Thyroid gland (tissue), 4 donors: ENCODE results near the gene RUNDC1. TPM values are rescaled to one million over a fixed set of nuclear protein-coding genes. Genes with fewer than 3 reads are reported as not detected.
A peak's percentile ranks its signal among the peaks of the same experiment; 100 is the strongest.
"Not testable (repeated sequence)": the region's sequence is repeated elsewhere in the genome, so short reads cannot be mapped to it uniquely, and the experiment has no call there.

Source experiments
- DNase-seq, 2 donors: peaks; one replicate each; pipeline ENCODE4 v3.0.0-alpha.2; 2019
- H3K27ac ChIP-seq, 3 donors: fragments of 200-600 bp; sonication (generic); 1 replicate in 2 of 3; 2 replicates in 1 of 3; pipeline ENCODE4 v1.5.1; 2016 to 2019; ENCODE audit warnings: mild to moderate bottlenecking in 1 of 3, moderate library complexity in 1 of 3
- H3K27me3 ChIP-seq: fragments of 200-600 bp; sonication (generic); one replicate; pipeline ENCODE4 v1.5.1; 2019
- H3K36me3 ChIP-seq, 2 donors: fragments of 200-600 bp; sonication (generic); one replicate each; pipeline ENCODE4 v1.5.1; 2016 to 2019
- H3K4me1 ChIP-seq, 2 donors: fragments of 200-600 bp; sonication (generic); one replicate each; pipeline ENCODE4 v1.5.1; 2017 to 2019
- H3K4me3 ChIP-seq, 3 donors: fragments of 200-600 bp; sonication (generic); replicated peaks in 1 of 3; 1 replicate in 2 of 3; 2 replicates in 1 of 3; pipeline ENCODE4 v1.5.1; 2016; ENCODE audit warnings: mild to moderate bottlenecking in 1 of 3
- H3K9me3 ChIP-seq: fragments of 200-600 bp; sonication (generic); one replicate; pipeline ENCODE4 v1.5.1; 2017
- POLR2A ChIP-seq, 2 donors: fragments of 450-650 bp; IDR thresholded peaks; one replicate each; pipeline ENCODE4 v1.6.1; 2017; ENCODE audit warnings: antibody characterized with exemption in 2 of 2, mild to moderate bottlenecking in 2 of 2, moderate library complexity in 1 of 2
- WGBS, 2 donors: methylation state at CpG; one replicate each; pipeline ENCODE4 v1.1.5; 2017; 5-methylcytosine and 5-hydroxymethylcytosine counted together
- intact Hi-C: fragments of 100-400 bp; cut with DNase I; formaldehyde crosslinking; loops from one replicate; pipeline ENCODE4 v1.15.1; 2023
- total RNA-seq, 4 donors: library from RNA; depleted of rRNA; stranded (reverse); fragments of >200 nt; gene quantifications; one replicate each; pipeline ENCODE4 v1.2.3, GENCODE V29; 2016
- TF ChIP-seq, protein P1 (sequence below), 6 experiments: fragments of 200-600 bp in 3 of 6; fragments of 450-650 bp in 3 of 6; sonication (generic) in 3 of 6; IDR thresholded peaks; one replicate each; pipeline ENCODE4 v1.5.1; 2016 to 2019; ENCODE audit warnings: antibody characterized with exemption in 6 of 6, mild to moderate bottlenecking in 2 of 6, inconsistent platforms in 1 of 6, moderate library complexity in 1 of 6

RUNDC1 gene
- total RNA-seq, 4 donors from 2014 or later = 25.8 to 31.9 (median 28.4) TPM

DNA sequence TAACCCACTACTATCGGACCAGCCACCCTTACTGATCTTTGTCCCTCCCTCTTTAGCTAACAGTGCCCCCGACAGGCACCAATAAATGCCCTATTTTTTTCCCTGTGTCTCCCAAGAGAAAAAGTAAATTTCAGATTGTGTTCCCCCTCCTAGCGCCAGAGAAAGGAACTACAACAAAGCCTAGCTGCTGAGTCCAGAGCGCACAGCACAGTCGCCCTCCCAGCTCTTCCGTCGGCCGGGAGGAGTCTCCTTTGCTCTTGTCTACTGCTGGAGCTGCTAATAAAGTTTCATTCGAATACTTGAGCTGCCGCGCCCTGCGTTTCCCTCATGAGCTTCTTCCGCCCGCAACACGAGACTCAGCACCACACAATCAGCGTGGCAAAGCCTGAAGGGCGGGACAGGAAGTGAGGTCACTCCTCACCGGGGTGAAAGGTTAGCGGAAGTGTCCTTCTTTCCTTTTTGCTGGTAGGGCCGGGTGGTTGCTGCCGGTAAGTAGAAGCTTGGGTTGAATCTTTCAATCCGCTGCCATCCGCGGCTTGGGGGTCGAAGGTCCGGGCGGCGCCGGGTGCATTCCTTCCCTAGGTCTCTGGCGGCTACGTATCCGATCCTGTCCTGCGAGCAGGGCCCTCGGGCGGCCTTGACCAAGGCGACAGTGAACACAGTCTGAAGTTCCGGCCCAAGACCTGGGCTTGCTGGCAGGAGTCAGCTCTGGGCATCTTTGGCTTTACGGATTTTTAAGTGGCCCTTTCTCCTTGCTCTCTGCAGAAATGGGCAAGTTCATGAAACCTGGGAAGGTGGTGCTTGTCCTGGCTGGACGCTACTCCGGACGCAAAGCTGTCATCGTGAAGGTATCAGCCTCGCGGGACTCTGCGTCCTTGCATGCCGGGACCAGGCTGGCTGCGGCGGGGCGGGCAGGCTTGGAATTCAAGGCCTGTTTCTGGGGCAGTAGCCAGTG is 17.9 kb downstream of the RUNDC1 start, which contains the start of gene RPL27:
RPL27 (plus strand) TSS at position 436 of the 955 bp plus-strand sequence; CDS start at position 768, 332 bp downstream.
- H3K4me3 ChIP-seq = peak within 1 kb of the TSS; percentile 63 to 80 (median 69)
- peak within 1 kb of the TSS; percentile 82 to 95 (median 92) for H3K27ac ChIP-seq
- no peaks in the 10 kb centered on the region for H3K27me3 ChIP-seq
- peak; percentile 99 for DNase-seq
- peaks cover 32 to 35% of the 10 kb centered on the region in 2 donors for H3K36me3 ChIP-seq
- peak; percentile 34 to 89 for TF ChIP-seq POLR2A (IDR thresholded peaks at IDR 0.05)
- TF ChIP-seq, protein P1, sequence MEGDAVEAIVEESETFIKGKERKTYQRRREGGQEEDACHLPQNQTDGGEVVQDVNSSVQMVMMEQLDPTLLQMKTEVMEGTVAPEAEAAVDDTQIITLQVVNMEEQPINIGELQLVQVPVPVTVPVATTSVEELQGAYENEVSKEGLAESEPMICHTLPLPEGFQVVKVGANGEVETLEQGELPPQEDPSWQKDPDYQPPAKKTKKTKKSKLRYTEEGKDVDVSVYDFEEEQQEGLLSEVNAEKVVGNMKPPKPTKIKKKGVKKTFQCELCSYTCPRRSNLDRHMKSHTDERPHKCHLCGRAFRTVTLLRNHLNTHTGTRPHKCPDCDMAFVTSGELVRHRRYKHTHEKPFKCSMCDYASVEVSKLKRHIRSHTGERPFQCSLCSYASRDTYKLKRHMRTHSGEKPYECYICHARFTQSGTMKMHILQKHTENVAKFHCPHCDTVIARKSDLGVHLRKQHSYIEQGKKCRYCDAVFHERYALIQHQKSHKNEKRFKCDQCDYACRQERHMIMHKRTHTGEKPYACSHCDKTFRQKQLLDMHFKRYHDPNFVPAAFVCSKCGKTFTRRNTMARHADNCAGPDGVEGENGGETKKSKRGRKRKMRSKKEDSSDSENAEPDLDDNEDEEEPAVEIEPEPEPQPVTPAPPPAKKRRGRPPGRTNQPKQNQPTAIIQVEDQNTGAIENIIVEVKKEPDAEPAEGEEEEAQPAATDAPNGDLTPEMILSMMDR (IDR thresholded peaks at IDR 0.05) = peak; percentile 92 to 95 (median 94)
- H3K4me1 ChIP-seq = peaks cover 11 to 21% of the 10 kb centered on the region in 2 donors
- 1% methylated on average over 38 of the region's 49 CpGs for WGBS, 2 donors
- intact Hi-C loops = no loop called here
- no peaks in the 10 kb centered on the region for H3K9me3 ChIP-seq

DNA sequence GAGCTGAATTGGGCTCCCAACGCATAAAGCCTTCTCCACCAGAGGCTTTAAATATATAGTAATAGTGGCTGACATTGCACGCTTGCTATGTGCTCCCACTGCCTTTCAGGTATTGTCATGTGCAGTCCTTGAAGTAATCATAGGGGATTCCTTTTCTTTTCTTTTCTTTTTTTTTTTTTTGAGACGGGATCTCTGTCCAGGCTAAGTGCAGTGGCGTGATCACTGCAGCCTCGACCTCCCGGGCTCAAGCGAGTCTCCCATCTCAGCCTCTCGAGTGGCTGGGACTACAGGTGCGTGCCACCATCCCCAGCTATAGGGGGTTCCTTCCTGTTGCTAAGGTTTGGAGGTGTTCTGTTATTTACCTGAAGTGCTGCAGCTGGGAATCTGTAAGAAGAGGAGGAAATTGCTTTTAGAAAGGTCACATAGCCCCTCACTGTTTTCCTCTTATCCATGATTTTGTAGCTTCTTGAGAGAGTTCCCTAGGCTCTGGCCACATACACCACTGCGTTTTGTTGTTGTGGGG is 18.7 kb downstream of the RUNDC1 start:
- Histone ChIP-seq H3K27ac (peak overlapping the region; percentile 82 to 95 (median 92)), H3K9me3 (no peaks in the 10 kb centered on the region), H3K36me3 (peaks cover 36 to 39% of the 10 kb centered on the region in 2 donors), H3K27me3 (no peaks in the 10 kb centered on the region), H3K4me1 (peaks cover 11 to 21% of the 10 kb centered on the region in 2 donors), H3K4me3 (peak overlapping the region; percentile 63 to 80 (median 69))
- no peak for DNase-seq
- 13 to 14% methylated on average over 10 of the region's 10 CpGs for WGBS, 2 donors
- intact Hi-C loops = no loop called here
- no peak for TF ChIP-seq POLR2A (IDR thresholded peaks at IDR 0.05)
- TF ChIP-seq, protein P1 (IDR thresholded peaks at IDR 0.05) = no peak

DNA sequence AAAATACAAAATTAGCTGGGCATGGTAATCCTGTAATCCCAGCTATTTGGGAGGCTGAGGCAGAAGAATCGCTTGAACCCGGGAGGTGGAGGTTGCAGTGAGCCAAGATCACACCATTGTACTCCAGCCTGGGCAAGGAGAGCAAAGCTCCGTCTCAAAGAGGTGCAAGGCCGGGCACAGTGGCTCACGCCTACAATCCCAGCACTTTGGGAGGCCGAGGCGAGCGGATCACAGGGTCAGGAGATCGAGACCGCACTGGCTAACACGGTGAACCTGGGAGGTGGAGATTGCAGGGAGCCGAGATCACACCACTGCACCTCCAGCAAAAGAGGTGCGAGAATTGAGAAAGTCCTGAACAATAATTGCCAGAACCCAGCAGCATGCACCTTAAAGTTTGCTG is 20.5 kb downstream of the RUNDC1 start:
- intact Hi-C loops = loop anchor here (10.0 kb wide), 1 partner anchor 64 kb away; no protein-coding TSS in a partner anchor
- WGBS, 2 donors = 93 to 95% methylated on average over 13 of the region's 13 CpGs
- H3K36me3 ChIP-seq = peaks cover 36 to 39% of the 10 kb centered on the region in 2 donors

DNA sequence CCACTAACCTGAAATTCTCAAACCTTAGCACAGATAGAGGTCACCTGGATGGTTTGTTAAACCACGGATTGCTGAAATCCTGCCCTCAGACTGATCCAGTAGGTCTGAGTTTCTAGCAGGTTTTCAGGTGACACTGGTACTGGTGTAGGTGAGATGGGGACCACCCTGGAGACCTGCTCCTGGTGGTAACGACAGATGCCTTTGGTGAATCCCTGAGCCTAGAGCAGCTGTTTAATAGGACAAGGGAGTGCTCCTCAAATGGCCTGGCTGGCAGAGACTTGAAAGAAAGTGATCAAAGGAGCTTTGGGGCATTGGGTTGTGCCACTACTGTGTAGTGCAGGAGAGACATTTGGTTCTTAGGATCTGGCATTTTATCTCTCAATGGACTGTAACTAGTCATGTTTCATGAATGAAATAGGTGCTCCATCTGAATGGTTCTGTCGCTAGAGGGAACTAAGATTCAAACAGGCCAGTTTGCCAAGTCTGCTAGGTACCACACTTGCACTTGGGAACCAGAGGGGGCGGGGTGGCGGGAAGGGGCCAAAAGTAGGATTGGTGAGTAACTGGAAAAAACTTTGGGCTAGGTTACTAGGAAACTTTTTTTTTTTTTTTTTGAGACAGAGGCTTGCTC is 23.3 kb downstream of the RUNDC1 start:
- WGBS, 2 donors = 90 to 94% methylated on average over 4 to 5 of the region's 5 CpGs
- TF ChIP-seq, protein P1 (IDR thresholded peaks at IDR 0.05) = no peak
- no peak for TF ChIP-seq POLR2A (IDR thresholded peaks at IDR 0.05)
- H3K4me3 ChIP-seq = no peak overlapping the region
- peaks cover 36 to 39% of the 10 kb centered on the region in 2 donors for H3K36me3 ChIP-seq
- no peaks in the 10 kb centered on the region for H3K9me3 ChIP-seq
- H3K4me1 ChIP-seq = peaks cover 18 to 27% of the 10 kb centered on the region in 2 donors
- no peak for DNase-seq
- H3K27ac ChIP-seq = no peak overlapping the region
- no peaks in the 10 kb centered on the region for H3K27me3 ChIP-seq
- intact Hi-C loops = loop anchor here (10.0 kb wide), 1 partner anchor 61 kb away; no protein-coding TSS in a partner anchor

More for the DNA sequence above, 20.5 kb downstream of the RUNDC1 start:
- H3K9me3 ChIP-seq, H3K27ac ChIP-seq, H3K27me3 ChIP-seq, H3K4me3 ChIP-seq, DNase-seq: not testable (repeated sequence)
- H3K4me1 ChIP-seq = peaks cover 11 to 21% of the 10 kb centered on the region in 2 donors
